GM19239 (cell line): ENCODE results near the gene RBP2.
"Not testable (repeated sequence)": the region's sequence is repeated elsewhere in the genome, so short reads cannot be mapped to it uniquely, and the experiment has no call there.

Experiments used
- DNase-seq: peaks from one replicate; pipeline ENCODE4 v3.0.0; 2011; ENCODE audit warnings: low spot score; ENCODE audit not compliant: insufficient read length
- FAIRE-seq: peaks from 2 replicates; lab custom pipeline; 2011; peaks lifted over from hg19 to GRCh38; lab: Jason Lieb, UNC

The RBP2 gene

DNA sequence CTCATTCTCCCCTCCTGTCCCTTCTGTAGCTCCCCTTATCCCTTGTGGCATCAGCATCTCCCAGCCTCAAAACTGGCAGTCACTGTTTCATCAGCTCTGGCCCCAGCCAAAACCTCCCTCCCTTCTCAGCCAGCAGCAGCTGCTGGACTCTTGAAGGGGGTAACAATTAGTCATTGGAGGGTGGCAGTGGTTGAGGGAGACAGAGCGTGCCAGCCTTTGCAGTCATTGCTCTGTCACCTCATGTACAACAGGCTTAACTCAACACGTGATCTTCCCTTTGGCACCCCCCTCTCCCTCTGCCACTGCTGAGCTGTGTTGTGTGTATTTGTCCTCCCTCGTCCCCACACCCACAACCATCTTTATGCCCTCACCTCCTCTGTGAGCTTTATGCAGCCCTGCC, 28.2 kb downstream of the RBP2 start:
- DNase-seq = no peak
- FAIRE-seq = no peak

DNA sequence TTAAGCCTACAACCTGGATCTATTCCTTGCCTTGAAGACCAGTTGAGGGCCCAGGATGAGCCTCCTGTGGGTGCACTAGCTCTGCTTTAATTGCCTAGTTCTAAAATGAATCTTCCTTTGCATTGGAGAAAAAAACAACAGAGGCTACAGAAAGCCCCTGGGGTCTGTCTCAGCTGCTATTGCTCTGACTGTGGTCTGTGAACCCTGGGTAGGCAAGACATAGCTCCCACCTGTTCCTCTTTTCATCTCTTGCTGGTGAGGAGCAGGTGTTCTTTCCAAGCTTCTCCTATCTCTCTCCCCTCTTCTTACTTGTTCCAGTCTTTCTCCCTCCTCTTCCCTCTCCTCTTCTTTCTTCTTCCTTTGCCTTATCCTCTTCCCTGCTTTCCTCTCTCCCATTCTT, 28.8 kb downstream of the RBP2 start:
- FAIRE-seq (no peak), DNase-seq (no peak)

DNA sequence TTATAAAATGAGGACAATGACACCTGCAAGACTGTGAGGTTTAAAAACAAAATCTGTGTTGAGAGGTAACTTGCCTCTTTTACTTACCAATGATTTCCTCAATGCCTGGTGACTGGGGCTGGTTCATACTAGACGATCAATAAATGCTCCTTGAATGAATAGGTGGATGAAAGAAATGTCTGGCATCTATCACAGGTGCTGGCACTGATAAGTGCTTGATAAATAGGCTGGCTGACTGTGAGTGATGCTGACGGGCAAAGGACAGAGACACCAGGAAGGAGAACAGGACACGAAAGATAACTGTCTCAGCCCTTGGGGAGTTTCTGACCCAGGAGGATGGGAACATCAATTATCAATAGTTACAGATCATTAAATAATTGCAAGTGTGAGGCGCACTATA, 31.9 kb downstream of the RBP2 start:
- FAIRE-seq = no peak

DNA sequence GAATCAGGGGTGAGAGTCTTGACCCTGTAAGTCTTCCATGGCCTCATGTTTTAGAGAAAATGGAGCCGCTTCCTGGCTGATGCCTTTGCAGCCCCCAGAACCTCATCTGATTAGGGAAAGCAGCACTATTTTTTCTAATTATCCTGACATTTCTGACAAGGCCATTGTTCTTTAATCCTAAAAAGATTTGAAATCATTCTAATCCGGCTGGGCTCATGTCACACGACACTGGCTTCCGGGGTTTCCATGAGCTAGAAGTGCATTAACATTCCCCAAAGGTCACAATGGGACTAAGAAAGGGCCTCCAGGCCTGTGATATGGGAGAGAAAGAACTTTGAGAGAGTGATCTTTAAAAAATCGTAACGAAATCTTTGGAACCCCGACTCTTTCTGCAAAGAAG, 33.1 kb downstream of the RBP2 start:
- FAIRE-seq = no peak
- DNase-seq = no peak

More for the DNA sequence above, 31.9 kb downstream of the RBP2 start:
- no peak for DNase-seq

DNA sequence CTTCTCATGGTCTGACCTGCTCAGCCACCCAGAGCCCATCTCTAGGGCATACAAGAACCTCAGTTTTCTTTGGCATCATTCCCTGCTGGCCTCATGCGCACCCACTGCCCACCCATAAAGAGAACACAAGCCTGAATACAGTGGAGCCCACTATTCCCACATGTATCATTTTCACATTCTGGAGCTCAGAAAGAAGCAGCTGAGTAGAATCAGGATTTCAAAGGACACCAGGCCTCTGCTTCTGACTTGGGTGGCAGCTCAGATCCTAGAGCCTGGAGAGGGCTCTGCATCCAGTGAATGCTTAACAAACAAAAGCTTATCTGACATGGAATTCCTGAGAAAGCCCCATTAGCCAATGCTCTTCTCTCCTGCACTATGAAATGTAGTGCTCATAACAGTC, 34.7 kb downstream of the RBP2 start:
- no peak for DNase-seq
- no peak for FAIRE-seq

DNA sequence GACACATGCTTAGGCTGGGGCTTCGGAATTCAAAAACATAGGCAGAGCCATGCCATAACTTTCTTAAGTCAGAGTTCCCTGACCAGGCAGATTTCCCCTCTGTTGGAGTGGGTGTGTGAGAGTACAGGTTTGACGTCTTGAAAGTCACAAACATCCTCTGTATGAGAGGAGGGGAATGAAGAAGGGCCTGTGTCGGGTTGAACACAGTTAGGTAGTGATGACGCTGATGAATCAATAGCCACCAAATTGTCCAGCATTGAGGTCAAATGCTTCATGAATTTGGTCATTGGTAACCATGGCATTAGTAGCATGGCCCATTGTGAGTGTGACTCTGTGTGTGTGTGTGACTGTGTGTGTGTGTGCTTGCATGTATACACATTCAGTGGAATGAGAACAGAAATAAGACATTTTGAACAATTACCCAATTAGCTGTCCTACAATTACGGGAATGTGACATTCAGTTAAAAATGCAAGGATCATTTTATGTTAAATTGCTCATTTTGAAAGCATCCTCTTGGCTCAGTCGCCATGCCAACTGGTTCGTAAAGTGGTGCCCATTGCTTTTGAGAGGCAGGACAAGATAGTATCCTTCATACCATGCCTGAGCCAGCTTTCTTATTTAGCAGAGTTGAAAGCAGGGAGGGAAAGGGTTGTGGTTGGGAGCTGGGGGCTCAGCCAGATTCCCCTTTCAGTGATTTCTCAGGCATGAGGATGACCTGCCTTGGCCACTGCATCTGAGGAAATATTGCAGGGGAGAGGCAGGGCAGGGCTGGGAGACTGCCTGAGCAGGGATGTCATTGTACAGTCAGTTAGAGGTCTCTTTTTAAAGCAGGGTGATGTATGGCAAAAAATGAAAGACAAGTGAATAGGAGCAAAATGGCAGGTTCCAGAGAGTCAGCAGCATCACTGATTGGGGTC, 35.4 kb downstream of the RBP2 start:
- no peak for FAIRE-seq
- no peak for DNase-seq

DNA sequence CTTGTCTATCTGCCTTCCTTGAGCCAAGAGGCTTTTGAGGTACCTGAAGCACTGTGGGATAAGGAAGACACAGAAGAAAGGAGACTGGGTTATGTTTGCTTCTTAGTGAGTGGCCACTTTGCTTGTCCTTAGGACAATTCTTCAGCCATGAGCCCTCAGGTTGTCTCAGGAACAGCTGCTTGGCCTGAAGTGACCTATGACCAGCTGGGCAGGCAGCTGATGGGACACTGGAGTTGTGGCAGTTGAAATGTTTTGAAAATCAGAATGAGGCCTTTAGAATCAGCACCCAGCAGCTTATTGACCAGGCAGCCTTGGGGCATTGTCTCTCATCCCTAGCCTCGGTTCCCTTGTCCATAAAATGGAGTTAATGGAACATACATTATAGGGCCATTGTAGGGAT, 37.0 kb downstream of the RBP2 start:
- DNase-seq (no peak), FAIRE-seq (no peak)

DNA sequence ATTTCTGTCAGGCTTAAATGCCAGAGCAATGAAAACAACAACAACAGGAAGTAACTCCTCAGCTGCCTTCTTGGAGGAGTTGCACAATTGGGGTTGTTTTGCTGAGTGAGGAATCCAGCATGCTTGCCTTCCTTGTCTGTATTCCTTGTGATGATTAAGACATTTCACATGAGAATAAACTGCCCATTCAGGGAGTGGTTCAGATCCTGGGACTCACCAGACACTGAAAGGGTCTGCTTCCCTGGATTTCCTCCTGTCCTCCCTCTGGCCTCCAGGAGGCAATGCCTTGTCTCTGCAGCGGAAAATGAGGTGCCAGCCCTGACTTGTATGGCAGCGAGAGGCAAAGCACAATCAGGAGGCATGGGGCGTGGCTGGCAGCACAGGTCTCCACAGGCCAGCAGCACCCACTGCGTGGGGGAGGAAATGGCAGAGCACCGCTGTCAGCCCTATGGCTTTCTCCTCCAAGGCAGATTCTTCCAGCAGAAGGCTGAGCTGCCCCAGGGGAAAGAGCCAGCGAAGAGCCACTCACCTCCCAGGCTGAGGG, 41.5 kb downstream of the RBP2 start:
- FAIRE-seq (no peak), DNase-seq (no peak)

DNA sequence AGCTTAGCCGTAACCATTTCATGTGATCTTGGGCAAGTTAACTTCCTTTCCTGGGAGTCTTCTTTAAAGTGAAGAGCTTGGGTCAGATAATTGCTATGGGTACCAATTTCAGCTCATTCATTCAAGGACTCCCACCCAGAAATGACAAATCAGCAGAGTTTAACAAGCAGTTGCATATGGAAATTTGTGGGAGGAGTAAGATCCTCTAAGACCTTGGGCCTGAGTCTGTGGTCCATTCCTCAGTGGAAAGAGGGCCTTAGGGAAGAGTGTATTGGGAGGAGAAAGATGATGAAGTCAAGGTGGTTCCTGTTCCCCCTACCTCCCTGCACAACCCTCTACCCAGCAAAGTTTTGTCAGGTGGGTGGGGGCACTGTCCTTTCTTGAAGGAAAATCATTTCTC, 42.1 kb downstream of the RBP2 start:
- no peak for DNase-seq
- no peak for FAIRE-seq

DNA sequence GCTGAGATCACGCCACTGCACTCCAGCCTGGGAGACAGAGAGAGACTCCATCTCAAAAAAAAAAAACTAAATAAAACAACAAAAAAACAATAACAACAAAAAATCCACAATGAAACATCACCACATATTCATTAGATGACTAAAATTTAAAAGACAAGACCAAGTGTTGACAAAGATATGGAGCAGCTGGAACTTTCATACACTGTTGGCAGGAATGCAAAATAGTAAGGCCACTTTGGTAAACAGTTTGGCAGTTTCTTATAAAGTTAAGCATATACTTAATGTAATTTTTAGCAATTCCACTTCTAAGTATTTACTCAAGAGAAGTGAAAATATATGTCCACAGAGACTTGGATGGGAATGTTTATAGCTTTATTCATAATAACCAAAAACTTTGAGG, 43.2 kb downstream of the RBP2 start:
- no peak for FAIRE-seq
- DNase-seq = no peak

DNA sequence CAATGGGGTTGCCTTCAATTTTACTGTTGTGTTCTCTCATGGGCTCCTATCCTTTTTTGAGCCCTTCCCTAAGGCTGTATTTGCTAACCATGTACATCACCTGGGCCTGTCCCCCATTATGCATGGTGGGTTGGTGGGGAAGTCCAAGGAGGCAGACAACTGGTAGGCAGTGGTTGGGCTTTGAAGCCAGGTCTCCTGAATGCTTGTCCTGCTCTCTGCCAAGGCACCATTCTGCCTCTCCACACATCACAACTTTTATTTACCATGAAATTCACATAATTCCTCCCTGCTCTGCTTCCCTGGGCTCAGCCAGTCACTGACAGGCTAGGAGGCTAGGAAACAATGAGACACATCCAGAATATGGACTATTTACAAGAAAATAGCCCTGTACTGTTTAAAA, 45.8 kb downstream of the RBP2 start:
- FAIRE-seq (no peak), DNase-seq (no peak)

DNA sequence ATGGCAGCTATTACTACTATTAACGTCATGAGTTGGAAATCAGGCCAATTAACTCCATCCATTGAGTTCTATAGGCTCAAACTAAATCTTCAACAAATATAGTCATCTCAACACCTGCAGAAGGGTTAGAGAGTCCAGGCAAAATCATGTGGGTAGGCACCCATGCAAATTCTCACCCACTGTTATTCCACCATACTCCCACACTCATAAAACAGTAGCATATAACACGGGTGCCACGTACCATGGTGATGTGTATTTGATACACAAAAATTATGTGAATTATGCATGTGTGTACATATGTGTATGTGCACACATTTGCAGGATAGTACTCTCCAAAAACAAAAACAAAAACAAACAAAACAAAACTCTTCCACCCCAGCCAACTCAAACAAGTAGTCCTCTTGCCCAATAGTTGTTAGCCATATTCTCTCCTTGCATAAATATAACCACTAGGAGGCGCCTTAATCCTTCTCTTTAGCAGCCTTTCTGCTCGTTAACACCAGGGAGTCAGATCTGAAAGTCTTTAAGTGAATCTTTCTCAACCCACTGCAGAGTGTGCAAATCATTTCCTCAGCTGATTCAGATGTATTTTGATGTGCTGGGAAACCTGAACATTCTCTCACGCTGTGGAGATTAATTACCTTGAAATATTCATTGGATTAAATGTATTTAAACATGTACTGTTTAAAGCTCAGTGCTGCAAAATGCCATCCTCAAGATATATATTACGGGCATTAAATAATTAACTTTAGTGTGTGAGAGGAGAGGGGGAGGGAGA, 48.8 kb downstream of the RBP2 start:
- FAIRE-seq (peak; percentile 93), DNase-seq (peak; percentile 56)

DNA sequence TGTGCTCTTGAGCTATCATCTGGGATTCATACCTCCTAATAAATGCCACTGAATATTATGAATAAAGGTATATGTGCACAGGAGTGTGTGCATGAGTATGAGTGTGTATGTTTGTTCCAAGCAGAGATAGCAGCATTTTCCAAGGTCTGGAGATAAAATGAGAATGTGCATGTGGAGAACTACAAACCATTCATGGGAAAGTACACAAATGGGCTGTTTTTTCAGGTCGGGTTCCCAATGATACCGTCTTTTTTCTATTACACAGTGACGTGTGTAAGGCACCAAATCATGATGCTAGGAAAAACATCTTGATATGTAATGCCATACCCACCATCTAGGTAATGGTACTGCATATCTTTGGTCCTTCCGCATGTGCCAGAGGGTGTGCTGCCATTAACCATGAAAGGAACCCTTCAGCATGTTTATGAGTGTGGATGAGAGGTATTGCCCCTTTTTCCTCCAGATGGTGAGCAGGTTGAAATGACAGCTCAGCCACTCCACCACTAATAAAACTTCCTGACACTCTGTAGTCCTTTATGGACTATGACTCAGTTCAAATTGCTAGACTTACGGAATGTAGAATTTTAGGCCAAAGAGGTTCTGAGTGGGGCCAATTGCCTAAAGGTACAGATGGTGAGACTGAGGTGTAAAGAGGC, 50.4 kb downstream of the RBP2 start:
- DNase-seq (no peak), FAIRE-seq (no peak)

DNA sequence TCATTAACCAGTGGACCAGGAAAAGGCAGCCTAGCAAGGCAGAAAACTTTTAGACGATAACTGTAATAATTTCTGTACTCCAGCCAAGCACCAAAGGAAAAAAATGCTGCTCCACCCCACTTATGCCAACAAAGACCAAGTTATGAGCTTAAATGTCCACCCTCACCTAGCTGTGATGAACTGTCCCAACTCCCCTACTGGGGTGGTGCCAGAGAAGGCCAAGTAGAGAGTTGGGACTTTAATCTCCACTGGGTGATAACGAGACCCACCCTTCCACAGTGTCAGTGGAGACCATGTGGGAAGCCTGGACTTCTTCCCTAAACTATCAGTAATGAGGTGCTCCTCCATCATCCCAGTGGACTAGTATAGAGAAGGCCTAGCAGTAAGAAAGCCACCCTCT, 53.1 kb downstream of the RBP2 start:
- DNase-seq (no peak), FAIRE-seq (no peak)

DNA sequence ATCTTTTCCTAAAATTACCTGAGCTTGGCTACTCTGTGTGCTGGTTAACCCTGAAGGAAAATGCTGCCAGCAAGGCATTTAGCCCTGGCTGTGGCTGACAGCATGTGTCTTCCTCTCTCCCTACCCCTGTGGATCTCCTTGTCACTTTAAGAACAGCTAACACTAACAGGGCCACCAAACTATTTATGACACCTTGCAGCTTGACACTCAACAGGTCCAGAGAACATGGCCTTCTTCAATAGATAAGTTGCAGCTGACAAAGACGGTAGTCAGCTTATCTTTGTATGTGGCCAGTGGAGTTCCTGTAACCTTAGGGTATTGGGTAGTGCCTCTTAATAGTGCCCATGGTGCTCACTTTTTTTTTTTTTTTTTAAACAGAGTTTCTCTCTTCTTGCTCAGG, 54.9 kb downstream of the RBP2 start:
- FAIRE-seq = no peak
- no peak for DNase-seq

DNA sequence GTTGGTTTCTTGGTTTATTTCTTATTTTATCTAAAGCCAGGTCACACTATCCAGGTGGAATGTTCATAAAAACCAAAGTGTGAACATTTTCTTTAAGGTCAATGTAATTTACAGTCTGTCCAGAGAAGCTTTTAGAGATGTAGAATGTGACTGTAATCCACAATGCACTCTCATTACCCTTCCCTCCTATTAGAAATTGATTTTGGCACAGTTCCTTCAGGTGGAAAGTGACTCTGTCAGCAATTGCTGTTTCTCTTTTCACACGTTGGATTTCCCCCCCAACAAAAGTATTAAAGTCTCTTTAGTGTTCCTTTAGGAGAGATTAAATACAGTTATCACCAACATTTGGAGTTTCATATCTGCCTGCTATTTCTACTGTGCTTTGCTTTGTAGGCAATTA, 55.3 kb downstream of the RBP2 start:
- DNase-seq = no peak
- no peak for FAIRE-seq

DNA sequence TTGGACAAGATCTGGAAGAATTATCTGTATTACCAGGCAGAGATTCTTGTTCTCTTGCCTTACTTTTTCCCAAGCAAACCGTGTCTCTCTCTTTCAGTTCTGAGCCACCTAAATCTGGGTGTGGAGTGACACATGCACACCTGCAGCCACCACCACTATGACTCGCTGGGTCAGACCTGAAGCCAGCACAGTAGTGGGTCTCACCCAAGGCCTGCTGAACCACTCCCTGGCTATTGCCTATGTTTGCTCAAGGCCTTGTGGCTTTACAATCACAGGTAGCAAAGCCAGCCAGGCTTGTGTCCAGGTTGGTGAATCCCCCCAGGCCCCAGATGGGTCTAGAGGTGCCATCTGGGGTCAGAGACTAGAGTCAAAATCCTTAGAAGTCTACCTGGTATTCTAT, 58.2 kb downstream of the RBP2 start:
- DNase-seq (no peak), FAIRE-seq (no peak)

DNA sequence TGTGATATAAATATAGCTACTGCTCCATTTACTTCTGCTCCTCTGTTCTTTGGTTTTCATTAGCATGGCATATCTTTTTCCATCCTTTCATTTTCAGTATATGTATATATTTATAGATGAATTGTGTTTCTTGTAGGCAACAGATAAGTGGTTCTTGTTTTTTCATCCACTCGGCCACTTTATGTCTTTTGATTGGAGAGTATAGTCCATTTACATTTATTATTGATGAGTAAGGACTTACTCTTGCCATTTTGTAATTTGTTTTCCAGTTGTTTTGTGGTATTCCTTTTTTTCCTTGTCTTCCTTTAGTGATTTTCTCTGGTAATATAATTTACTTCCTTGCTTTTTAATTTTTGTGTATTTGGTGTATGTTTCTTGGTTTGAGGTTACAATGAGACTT, 60.0 kb downstream of the RBP2 start:
- no peak for FAIRE-seq
- DNase-seq = no peak

DNA sequence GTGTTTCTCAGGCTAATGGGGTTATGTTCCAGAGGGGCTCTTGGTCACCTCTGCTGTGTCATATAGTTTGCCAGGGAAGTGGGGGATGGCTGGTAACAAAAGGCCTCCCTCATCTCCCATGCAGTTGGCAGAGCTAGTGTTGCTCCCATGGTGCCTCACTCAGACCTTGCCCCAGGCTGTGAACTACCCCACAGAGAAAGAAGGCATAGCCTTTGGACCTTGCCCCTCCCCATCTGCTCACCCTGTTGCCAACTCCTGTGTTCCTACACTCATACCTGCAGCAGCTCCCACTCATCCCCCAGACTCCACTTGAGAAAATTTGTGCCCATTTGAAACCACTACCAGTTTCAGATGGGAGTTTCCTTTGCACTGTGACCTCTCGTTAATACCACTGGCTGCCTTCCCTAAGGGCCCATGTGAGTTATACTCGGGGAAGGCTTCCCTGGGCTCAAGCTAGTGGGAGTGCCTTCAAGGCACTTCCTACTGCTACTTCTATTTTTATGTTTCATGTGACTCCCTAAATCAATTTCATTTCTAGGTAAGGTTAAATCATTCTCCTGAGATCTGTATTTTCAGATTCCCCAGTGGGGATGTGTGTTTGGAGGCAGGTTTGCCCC, 61.6 kb downstream of the RBP2 start:
- no peak for DNase-seq
- no peak for FAIRE-seq

DNA sequence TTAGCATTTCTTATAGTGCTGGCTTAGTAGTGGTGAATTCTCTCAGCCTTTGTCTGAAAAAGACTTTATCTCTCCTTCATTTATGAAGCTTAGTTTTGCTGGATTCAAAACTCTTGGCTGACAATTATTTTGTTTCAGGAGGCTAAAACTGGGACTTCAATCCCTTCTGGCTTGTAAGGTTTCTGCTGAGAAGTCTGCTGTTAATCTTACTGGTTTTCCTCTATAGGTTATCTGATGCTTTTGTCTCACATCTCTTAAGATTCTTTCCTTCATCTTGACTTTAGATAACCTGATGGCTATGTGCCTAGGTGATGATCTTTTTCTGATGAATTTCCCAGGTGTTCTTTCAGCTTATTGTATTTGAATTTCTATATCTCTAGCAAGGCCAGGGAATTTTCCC, 63.4 kb downstream of the RBP2 start:
- not testable (repeated sequence) for DNase-seq, FAIRE-seq
